ENCODE measurements around the gene METTL5.
"Not testable (repeated sequence)": the region's sequence is repeated elsewhere in the genome, so short reads cannot be mapped to it uniquely, and the experiment has no call there.

Gene METTL5

GRCh38 chr2:169824373-169825333 lies at the start of gene METTL5:
Gene METTL5 (minus strand): TSS chr2:169824905. CDS start chr2:169824597, 308 bp downstream.
- ATAC-seq (ENCODE audit: insufficient read depth, low read depth) (peak; percentile 69), DNase-seq (peak; percentile 79)
- Histone ChIP-seq H3K36me3 (ENCODE audit: insufficient read depth, low read length) (peaks cover 20% of the 10 kb centered on the region; the same call in 1 of the 2 replicates), H4K20me1 (ENCODE audit: insufficient read depth, low read length) (peaks cover 12% of the 10 kb centered on the region), H3K9ac (ENCODE audit: low read depth, low read length) (peak within 1 kb of the TSS; percentile 71), H3K27me3 (ENCODE audit: insufficient read depth, low read length, poor library complexity) (no peaks in the 10 kb centered on the region), H2AFZ (ENCODE audit: low read depth, low read length) (peak within 1 kb of the TSS; percentile 87), H3K27ac (ENCODE audit: low read length) (peak within 1 kb of the TSS; percentile 67), H3K4me2 (ENCODE audit: insufficient read depth, low read length) (peak within 1 kb of the TSS; percentile 97), H3K9me3 (ENCODE audit: insufficient read depth, low read length, severe bottlenecking) (no peaks in the 10 kb centered on the region), H3K79me2 (ENCODE audit: insufficient read depth, low read length) (peaks cover 67% of the 10 kb centered on the region), H3K4me1 (ENCODE audit: insufficient read depth, low read length) (peaks cover 51% of the 10 kb centered on the region), H3K4me3 (ENCODE audit: low read depth in 1 of 2, low read length in 2 of 2) (peak within 1 kb of the TSS; percentile 59 to 65)
- no peak for TF ChIP-seq EZH2 (IDR thresholded peaks at IDR 0.05; ENCODE audit: borderline replicate concordance, low read depth, low read length, severe bottlenecking)
- TF ChIP-seq, protein P1, sequence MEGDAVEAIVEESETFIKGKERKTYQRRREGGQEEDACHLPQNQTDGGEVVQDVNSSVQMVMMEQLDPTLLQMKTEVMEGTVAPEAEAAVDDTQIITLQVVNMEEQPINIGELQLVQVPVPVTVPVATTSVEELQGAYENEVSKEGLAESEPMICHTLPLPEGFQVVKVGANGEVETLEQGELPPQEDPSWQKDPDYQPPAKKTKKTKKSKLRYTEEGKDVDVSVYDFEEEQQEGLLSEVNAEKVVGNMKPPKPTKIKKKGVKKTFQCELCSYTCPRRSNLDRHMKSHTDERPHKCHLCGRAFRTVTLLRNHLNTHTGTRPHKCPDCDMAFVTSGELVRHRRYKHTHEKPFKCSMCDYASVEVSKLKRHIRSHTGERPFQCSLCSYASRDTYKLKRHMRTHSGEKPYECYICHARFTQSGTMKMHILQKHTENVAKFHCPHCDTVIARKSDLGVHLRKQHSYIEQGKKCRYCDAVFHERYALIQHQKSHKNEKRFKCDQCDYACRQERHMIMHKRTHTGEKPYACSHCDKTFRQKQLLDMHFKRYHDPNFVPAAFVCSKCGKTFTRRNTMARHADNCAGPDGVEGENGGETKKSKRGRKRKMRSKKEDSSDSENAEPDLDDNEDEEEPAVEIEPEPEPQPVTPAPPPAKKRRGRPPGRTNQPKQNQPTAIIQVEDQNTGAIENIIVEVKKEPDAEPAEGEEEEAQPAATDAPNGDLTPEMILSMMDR (IDR thresholded peaks at IDR 0.05; ENCODE audit: borderline replicate concordance, extremely low read depth, low read length, poor library complexity, severe bottlenecking) = peak; percentile 94

- Histone ChIP-seq H3K4me2 (ENCODE audit: insufficient read depth, low read length) (no peak overlapping the region), H3K79me2 (ENCODE audit: insufficient read depth, low read length) (peaks cover 13% of the 10 kb centered on the region; the same call in 1 of the 2 replicates), H3K4me1 (ENCODE audit: insufficient read depth, low read length) (no peaks in the 10 kb centered on the region), H3K36me3 (ENCODE audit: insufficient read depth, low read length) (peaks cover 4% of the 10 kb centered on the region), H4K20me1 (ENCODE audit: insufficient read depth, low read length) (peaks cover 2% of the 10 kb centered on the region; the same call in 1 of the 2 replicates), H3K27ac (ENCODE audit: low read length) (no peak overlapping the region), H3K4me3 (ENCODE audit: low read depth in 1 of 2, low read length in 2 of 2) (no peak overlapping the region), H3K9me3 (ENCODE audit: insufficient read depth, low read length, severe bottlenecking) (no peaks in the 10 kb centered on the region), H2AFZ (ENCODE audit: low read depth, low read length) (no peak overlapping the region), H3K9ac (ENCODE audit: low read depth, low read length) (no peak overlapping the region), H3K27me3 (ENCODE audit: insufficient read depth, low read length, poor library complexity) (no peaks in the 10 kb centered on the region)
- no peak for ATAC-seq (ENCODE audit: insufficient read depth, low read depth)
- DNase-seq = no peak
- TF ChIP-seq, protein P1 (IDR thresholded peaks at IDR 0.05; ENCODE audit: borderline replicate concordance, extremely low read depth, low read length, poor library complexity, severe bottlenecking) = no peak
- no peak for TF ChIP-seq EZH2 (IDR thresholded peaks at IDR 0.05; ENCODE audit: borderline replicate concordance, low read depth, low read length, severe bottlenecking)
These were observed 47.3 kb upstream of the METTL5 start for GRCh38 chr2:169871994-169872393.

- not testable (repeated sequence) for H3K27ac ChIP-seq (ENCODE audit: low read length)
These were observed 46.7 kb upstream of the METTL5 start for GRCh38 chr2:169871369-169871768.

GRCh38 chr2:169868951-169869350 lies 44.2 kb upstream of the METTL5 start:
- H3K9ac ChIP-seq (ENCODE audit: low read depth, low read length) = no peak overlapping the region
- peaks cover 7% of the 10 kb centered on the region; the same call in 1 of the 2 replicates for H4K20me1 ChIP-seq (ENCODE audit: insufficient read depth, low read length)
- no peak for TF ChIP-seq EZH2 (IDR thresholded peaks at IDR 0.05; ENCODE audit: borderline replicate concordance, low read depth, low read length, severe bottlenecking)
- TF ChIP-seq, protein P1 (IDR thresholded peaks at IDR 0.05; ENCODE audit: borderline replicate concordance, extremely low read depth, low read length, poor library complexity, severe bottlenecking) = no peak

More at GRCh38 chr2:169871369-169871768, 46.7 kb upstream of the METTL5 start:
- not testable (repeated sequence) for H3K4me3 ChIP-seq (ENCODE audit: low read depth in 1 of 2, low read length in 2 of 2); DNase-seq; H2AFZ ChIP-seq (ENCODE audit: low read depth, low read length); ATAC-seq (ENCODE audit: insufficient read depth, low read depth); H3K9me3 ChIP-seq (ENCODE audit: insufficient read depth, low read length, severe bottlenecking); H3K4me1 ChIP-seq (ENCODE audit: insufficient read depth, low read length); H3K36me3 ChIP-seq (ENCODE audit: insufficient read depth, low read length); H3K27me3 ChIP-seq (ENCODE audit: insufficient read depth, low read length, poor library complexity); H4K20me1 ChIP-seq (ENCODE audit: insufficient read depth, low read length); H3K9ac ChIP-seq (ENCODE audit: low read depth, low read length); H3K4me2 ChIP-seq (ENCODE audit: insufficient read depth, low read length)
- peaks cover 19% of the 10 kb centered on the region for H3K79me2 ChIP-seq (ENCODE audit: insufficient read depth, low read length)

More at GRCh38 chr2:169868951-169869350, 44.2 kb upstream of the METTL5 start:
- Histone ChIP-seq H3K9me3 (ENCODE audit: insufficient read depth, low read length, severe bottlenecking) (no peaks in the 10 kb centered on the region), H3K79me2 (ENCODE audit: insufficient read depth, low read length) (peaks cover 34% of the 10 kb centered on the region), H3K4me2 (ENCODE audit: insufficient read depth, low read length) (no peak overlapping the region), H3K4me1 (ENCODE audit: insufficient read depth, low read length) (no peaks in the 10 kb centered on the region), H3K36me3 (ENCODE audit: insufficient read depth, low read length) (no peaks in the 10 kb centered on the region), H3K4me3 (ENCODE audit: low read depth in 1 of 2, low read length in 2 of 2) (no peak overlapping the region), H3K27me3 (ENCODE audit: insufficient read depth, low read length, poor library complexity) (no peaks in the 10 kb centered on the region), H3K27ac (ENCODE audit: low read length) (no peak overlapping the region), H2AFZ (ENCODE audit: low read depth, low read length) (no peak overlapping the region)
- no peak for DNase-seq
- no peak for ATAC-seq (ENCODE audit: insufficient read depth, low read depth)

All from DND-41 (cell line).